Spleen (tissue), 11 donors: Measurements from ENCODE around the gene IGSF23. TPM values are rescaled to one million over a fixed set of nuclear protein-coding genes. Genes with fewer than 3 reads are reported as not detected.

Experiments
- DNase-seq: peaks from one replicate; pipeline ENCODE4 v3.0.0-alpha.2; 2020
- H3K27ac ChIP-seq, 8 donors: fragments of 200-600 bp; sonication (generic) in 7 of 8; 1 replicate in 4 of 8; 2 replicates in 4 of 8; pipeline versions ENCODE4 v1.5.0 to v1.8.0; 2016 to 2021; ENCODE audit warnings: inconsistent platforms in 4 of 8, mild to moderate bottlenecking in 4 of 8, moderate library complexity in 1 of 8
- H3K27me3 ChIP-seq, 7 donors: fragments of 200-600 bp; sonication (generic) in 6 of 7; replicated peaks in 1 of 7; 1 replicate in 4 of 7; 2 replicates in 3 of 7; pipeline versions ENCODE4 v1.5.0 to v1.8.0; 2016 to 2021; ENCODE audit warnings: inconsistent platforms in 3 of 7, mild to moderate bottlenecking in 1 of 7
- H3K36me3 ChIP-seq, 6 donors: fragments of 200-600 bp; sonication (generic) in 5 of 6; 1 replicate in 4 of 6; 2 replicates in 2 of 6; pipeline versions ENCODE4 v1.5.0 to v1.8.0; 2016 to 2021; ENCODE audit warnings: inconsistent platforms in 2 of 6
- H3K4me1 ChIP-seq, 6 donors: fragments of 200-600 bp; sonication (generic) in 5 of 6; 1 replicate in 3 of 6; 2 replicates in 3 of 6; pipeline versions ENCODE4 v1.5.0 to v1.8.0; 2016 to 2021; ENCODE audit warnings: inconsistent platforms in 3 of 6
- H3K4me3 ChIP-seq, 8 donors: fragments of 200-600 bp; sonication (generic) in 7 of 8; 1 replicate in 4 of 8; 2 replicates in 4 of 8; pipeline versions ENCODE4 v1.5.0 to v1.8.0; 2016 to 2021; ENCODE audit warnings: inconsistent platforms in 4 of 8, mild to moderate bottlenecking in 4 of 8, moderate library complexity in 2 of 8
- H3K9me3 ChIP-seq, 8 donors: fragments of 200-600 bp; sonication (generic) in 7 of 8; 1 replicate in 4 of 8; 2 replicates in 4 of 8; pipeline versions ENCODE4 v1.5.0 to v1.8.0; 2016 to 2021; ENCODE audit warnings: inconsistent platforms in 4 of 8
- POLR2A ChIP-seq, 3 donors: fragments of 450-650 bp; IDR thresholded peaks; one replicate each; pipeline ENCODE4 v1.5.1; 2017; ENCODE audit warnings: antibody characterized with exemption in 3 of 3, mild to moderate bottlenecking in 1 of 3
- POLR2AphosphoS5 ChIP-seq, 3 donors: sonication (generic); formaldehyde crosslinking; IDR thresholded peaks; one replicate each; pipeline ENCODE4 v1.5.1; 2017; ENCODE audit warnings: antibody characterized with exemption in 3 of 3
- WGBS, 5 donors: extraction: QIAGEN DNeasy Blood & Tissue Kit in 3 of 5; methylation state at CpG; one replicate each; pipeline versions ENCODE4 v1.1.5 to v1.1.7; 2013 to 2018; 5-methylcytosine and 5-hydroxymethylcytosine counted together
- intact Hi-C: fragments of 100-400 bp; cut with DNase I; formaldehyde crosslinking; loops from one replicate; pipeline ENCODE4 v1.15.0; 2023; ENCODE audit warnings: low total_unique reads
- polyA plus RNA-seq, 3 donors: library from polyadenylated mRNA; stranded (reverse); fragments of 200-250 nt; gene quantifications; one replicate each; pipeline ENCODE4 v1.2.1, GENCODE V29; 2013
- total RNA-seq, 7 donors: library from RNA; depleted of rRNA in 3 of 7; stranded (reverse); fragments of >200 nt in 3 of 7; fragmentation: NEBNext Ultra II Directional in 4 of 7; extraction: Animal tissue kit (Norgen Biotek cat#: 25700) in 4 of 7; gene quantifications; one replicate each; pipeline versions ENCODE4 v1.1.0 to v1.2.1, GENCODE V29; 2016 to 2021
- TF ChIP-seq, protein P1 (sequence below), 11 experiments: fragments of 200-600 bp in 7 of 11; fragments of 450-650 bp in 4 of 11; sonication (generic) in 4 of 11; IDR thresholded peaks in 8 of 11; conservative IDR thresholded peaks in 3 of 11; 1 replicate in 7 of 11; 2 replicates in 4 of 11; pipeline versions ENCODE4 v1.4.0 to v1.8.0; 2016 to 2021; ENCODE audit warnings: antibody characterized with exemption in 11 of 11, inconsistent platforms in 4 of 11, mild to moderate bottlenecking in 1 of 11
- donor health status: healthy with polysubstance abuse.
- donor health status: DM: no; HTN: no; CAD: no; lungs with moderate emphysema.
- donor health status: DM: no; HTN: no; CAD: no.
- donor health status: Bipolar disorder and iron deficiency.
- donor health status: healthy.
- donor health status: DM: no; HTN: no; CAD: no.
- donor health status: DM: yes; HTN: yes; CAD: no.

IGSF23 gene
- total and polyA plus RNA-seq, 10 donors, result not detected

- intact Hi-C loops, result no loop called here
- H3K27ac ChIP-seq, result peak overlapping the region in 1 of 8 donors; percentile 17
- H3K4me3 ChIP-seq, result no peak overlapping the region
- DNase-seq, result no peak
- H3K4me1 ChIP-seq, result peaks cover 0 to 24% (median 4%) of the 10 kb centered on the region in 6 donors
- H3K36me3 ChIP-seq, result no peaks in the 10 kb centered on the region
- no peak for TF ChIP-seq POLR2AphosphoS5 (IDR thresholded peaks at IDR 0.05)
- TF ChIP-seq, protein P1, sequence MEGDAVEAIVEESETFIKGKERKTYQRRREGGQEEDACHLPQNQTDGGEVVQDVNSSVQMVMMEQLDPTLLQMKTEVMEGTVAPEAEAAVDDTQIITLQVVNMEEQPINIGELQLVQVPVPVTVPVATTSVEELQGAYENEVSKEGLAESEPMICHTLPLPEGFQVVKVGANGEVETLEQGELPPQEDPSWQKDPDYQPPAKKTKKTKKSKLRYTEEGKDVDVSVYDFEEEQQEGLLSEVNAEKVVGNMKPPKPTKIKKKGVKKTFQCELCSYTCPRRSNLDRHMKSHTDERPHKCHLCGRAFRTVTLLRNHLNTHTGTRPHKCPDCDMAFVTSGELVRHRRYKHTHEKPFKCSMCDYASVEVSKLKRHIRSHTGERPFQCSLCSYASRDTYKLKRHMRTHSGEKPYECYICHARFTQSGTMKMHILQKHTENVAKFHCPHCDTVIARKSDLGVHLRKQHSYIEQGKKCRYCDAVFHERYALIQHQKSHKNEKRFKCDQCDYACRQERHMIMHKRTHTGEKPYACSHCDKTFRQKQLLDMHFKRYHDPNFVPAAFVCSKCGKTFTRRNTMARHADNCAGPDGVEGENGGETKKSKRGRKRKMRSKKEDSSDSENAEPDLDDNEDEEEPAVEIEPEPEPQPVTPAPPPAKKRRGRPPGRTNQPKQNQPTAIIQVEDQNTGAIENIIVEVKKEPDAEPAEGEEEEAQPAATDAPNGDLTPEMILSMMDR (IDR thresholded peaks at IDR 0.05 in 8 of 11, conservative IDR thresholded peaks at IDR 0.05 in 3 of 11), result no peak
- no peak for TF ChIP-seq POLR2A (IDR thresholded peaks at IDR 0.05)
- no peaks in the 10 kb centered on the region for H3K27me3 ChIP-seq
- WGBS, 5 donors, result 71 to 84% (median 74%) methylated on average over 7 of the region's 7 CpGs
- H3K9me3 ChIP-seq, result no peaks in the 10 kb centered on the region
Measured at GRCh38 chr19:44618640-44619357, 5.4 kb downstream of the IGSF23 start.

- H3K4me1 ChIP-seq, result peaks cover 0 to 24% (median 4%) of the 10 kb centered on the region in 6 donors
- no peak for DNase-seq
- 87 to 98% (median 92%) methylated on average over 4 to 5 of the region's 5 CpGs for WGBS, 5 donors
- TF ChIP-seq, protein P1 (IDR thresholded peaks at IDR 0.05 in 8 of 11, conservative IDR thresholded peaks at IDR 0.05 in 3 of 11), result no peak
- TF ChIP-seq POLR2A (IDR thresholded peaks at IDR 0.05), result no peak
- no peak for TF ChIP-seq POLR2AphosphoS5 (IDR thresholded peaks at IDR 0.05)
- no peaks in the 10 kb centered on the region for H3K36me3 ChIP-seq
- intact Hi-C loops, result no loop called here
- H3K9me3 ChIP-seq, result no peaks in the 10 kb centered on the region
- no peak overlapping the region for H3K4me3 ChIP-seq
- H3K27me3 ChIP-seq, result no peaks in the 10 kb centered on the region
- H3K27ac ChIP-seq, result no peak overlapping the region
Measured at GRCh38 chr19:44620667-44621066, 7.3 kb downstream of the IGSF23 start.

- H3K27me3 ChIP-seq, result no peaks in the 10 kb centered on the region
- no peak for DNase-seq
- H3K4me3 ChIP-seq, result no peak overlapping the region
- H3K9me3 ChIP-seq, result no peaks in the 10 kb centered on the region
- TF ChIP-seq, protein P1 (IDR thresholded peaks at IDR 0.05 in 8 of 11, conservative IDR thresholded peaks at IDR 0.05 in 3 of 11), result no peak
- no peak for TF ChIP-seq POLR2AphosphoS5 (IDR thresholded peaks at IDR 0.05)
- no peak overlapping the region for H3K27ac ChIP-seq
- H3K36me3 ChIP-seq, result no peaks in the 10 kb centered on the region
- intact Hi-C loops, result no loop called here
- H3K4me1 ChIP-seq, result peaks cover 0 to 17% (median 4%) of the 10 kb centered on the region in 6 donors
- 76 to 97% (median 86%) methylated on average over 6 of the region's 6 CpGs for WGBS, 5 donors
Measured at GRCh38 chr19:44621367-44621766, 8.0 kb downstream of the IGSF23 start.

DNA sequence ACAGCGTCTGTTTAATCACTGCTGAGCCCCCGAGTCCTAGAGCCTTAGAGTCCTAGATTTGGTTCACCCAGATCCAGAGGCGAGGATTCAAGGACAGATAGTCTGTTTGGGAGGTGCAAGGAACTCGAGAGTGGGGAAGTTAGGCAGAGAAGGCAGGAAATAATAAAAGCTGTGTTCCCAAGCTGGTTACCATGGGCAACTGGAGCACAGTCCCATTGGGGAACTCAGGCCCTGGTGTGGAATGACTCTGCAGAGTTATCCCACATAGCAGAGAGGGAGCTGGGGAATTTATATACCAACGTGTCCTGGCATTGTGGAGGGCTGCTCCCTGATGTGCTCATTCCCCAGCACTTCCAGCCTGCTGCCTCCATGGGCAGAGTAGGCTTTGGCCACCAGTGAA is 9.7 kb downstream of the IGSF23 start:
- Histone ChIP-seq H3K4me1 (peaks cover 0 to 17% (median 4%) of the 10 kb centered on the region in 6 donors), H3K4me3 (no peak overlapping the region), H3K27ac (no peak overlapping the region), H3K27me3 (no peaks in the 10 kb centered on the region), H3K36me3 (no peaks in the 10 kb centered on the region), H3K9me3 (no peaks in the 10 kb centered on the region)
- no peak for DNase-seq
- intact Hi-C loops, result no loop called here
- no peak for TF ChIP-seq POLR2AphosphoS5 (IDR thresholded peaks at IDR 0.05)
- no peak for TF ChIP-seq POLR2A (IDR thresholded peaks at IDR 0.05)
- TF ChIP-seq, protein P1 (IDR thresholded peaks at IDR 0.05 in 8 of 11, conservative IDR thresholded peaks at IDR 0.05 in 3 of 11), result no peak
- WGBS, 5 donors, result 43 to 46% (median 44%) methylated on average over 5 of the region's 5 CpGs
